Astrocyte (in vitro differentiated cells and primary cell): Measurements from ENCODE around the gene CASP3.

Source experiments
- EZH2 ChIP-seq: IDR thresholded peaks from 2 replicates; pipeline ENCODE4 v1.6.1; 2012; ENCODE audit warnings: mild to moderate bottlenecking, low read length, inconsistent platforms; ENCODE audit not compliant: insufficient read depth
- TF ChIP-seq, protein P1 (sequence below): IDR thresholded peaks from 2 replicates; pipeline ENCODE4 v1.5.1; 2011; ENCODE audit warnings: low read depth, mild to moderate bottlenecking, inconsistent platforms, low read length, moderate library complexity; ENCODE audit not compliant: insufficient read depth

DNA sequence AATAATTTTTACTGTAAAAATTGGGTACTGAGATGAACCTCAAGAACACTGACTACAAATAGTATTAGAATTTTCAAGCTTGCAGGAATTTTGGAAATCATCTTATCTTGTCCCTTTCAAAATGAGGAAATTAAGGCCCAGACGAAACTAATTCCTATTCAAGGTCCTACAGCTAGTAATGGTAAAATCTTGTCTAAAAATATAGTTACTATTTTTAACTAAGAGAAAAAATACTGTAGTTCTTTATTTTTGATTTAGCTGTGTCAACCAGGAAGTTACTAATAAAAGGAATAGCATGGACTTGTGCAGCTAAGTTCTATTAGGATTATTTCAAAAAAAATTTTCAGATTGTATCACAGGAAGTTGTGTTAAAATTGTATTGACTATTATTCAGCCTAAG, 13.0 kb upstream of the CASP3 start:
- no peak for TF ChIP-seq EZH2
- TF ChIP-seq, protein P1, sequence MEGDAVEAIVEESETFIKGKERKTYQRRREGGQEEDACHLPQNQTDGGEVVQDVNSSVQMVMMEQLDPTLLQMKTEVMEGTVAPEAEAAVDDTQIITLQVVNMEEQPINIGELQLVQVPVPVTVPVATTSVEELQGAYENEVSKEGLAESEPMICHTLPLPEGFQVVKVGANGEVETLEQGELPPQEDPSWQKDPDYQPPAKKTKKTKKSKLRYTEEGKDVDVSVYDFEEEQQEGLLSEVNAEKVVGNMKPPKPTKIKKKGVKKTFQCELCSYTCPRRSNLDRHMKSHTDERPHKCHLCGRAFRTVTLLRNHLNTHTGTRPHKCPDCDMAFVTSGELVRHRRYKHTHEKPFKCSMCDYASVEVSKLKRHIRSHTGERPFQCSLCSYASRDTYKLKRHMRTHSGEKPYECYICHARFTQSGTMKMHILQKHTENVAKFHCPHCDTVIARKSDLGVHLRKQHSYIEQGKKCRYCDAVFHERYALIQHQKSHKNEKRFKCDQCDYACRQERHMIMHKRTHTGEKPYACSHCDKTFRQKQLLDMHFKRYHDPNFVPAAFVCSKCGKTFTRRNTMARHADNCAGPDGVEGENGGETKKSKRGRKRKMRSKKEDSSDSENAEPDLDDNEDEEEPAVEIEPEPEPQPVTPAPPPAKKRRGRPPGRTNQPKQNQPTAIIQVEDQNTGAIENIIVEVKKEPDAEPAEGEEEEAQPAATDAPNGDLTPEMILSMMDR: no peak
